H9 (cell line): ENCODE measurements around the gene NCOR1. TPM values are rescaled to one million over a fixed set of nuclear protein-coding genes. Genes with fewer than 3 reads are reported as not detected.

Source experiments
- DNase-seq: peaks from one replicate; pipeline ENCODE4 v3.0.0-alpha.2; 2017
- H2AFZ ChIP-seq: one replicate; pipeline ENCODE4 v1.6.1; 2013; ENCODE audit warnings: mild to moderate bottlenecking, low read length, control low read depth, moderate library complexity
- H2AK5ac ChIP-seq: 2 replicates; pipeline ENCODE4 v1.6.1; 2013; ENCODE audit warnings: low read length, control low read depth, mixed read lengths; ENCODE audit not compliant: insufficient read length
- H2BK120ac ChIP-seq: one replicate; pipeline ENCODE4 v1.6.1; 2013; ENCODE audit warnings: low read depth, mild to moderate bottlenecking, low read length, control low read depth, inconsistent platforms; ENCODE audit not compliant: poor library complexity, severe bottlenecking
- H2BK12ac ChIP-seq: 2 replicates; pipeline ENCODE4 v1.6.1; 2013; ENCODE audit warnings: low read length, control low read depth, mixed read lengths, low read depth; ENCODE audit not compliant: insufficient read length
- H2BK15ac ChIP-seq: 2 replicates; pipeline ENCODE4 v1.6.1; 2013; ENCODE audit warnings: low read depth, low read length, control low read depth
- H2BK20ac ChIP-seq: one replicate; pipeline ENCODE4 v1.6.1; 2013; ENCODE audit warnings: low read depth, mild to moderate bottlenecking, low read length, control low read depth, inconsistent platforms; ENCODE audit not compliant: poor library complexity, severe bottlenecking
- H2BK5ac ChIP-seq: 2 replicates; pipeline ENCODE4 v1.6.1; 2013; ENCODE audit warnings: low read length, control low read depth, mixed read lengths; ENCODE audit not compliant: insufficient read length
- H3K14ac ChIP-seq: 2 replicates; pipeline ENCODE4 v1.6.1; 2013; ENCODE audit warnings: low read length, control low read depth; ENCODE audit not compliant: insufficient read depth
- H3K18ac ChIP-seq: 2 replicates; pipeline ENCODE4 v1.6.1; 2013; ENCODE audit warnings: low read depth, mild to moderate bottlenecking, mixed read lengths, low read length, control low read depth; ENCODE audit not compliant: insufficient read length
- H3K23ac ChIP-seq: 2 replicates; pipeline ENCODE4 v1.6.1; 2013; ENCODE audit warnings: low read length, control low read depth, mixed read lengths, low read depth; ENCODE audit not compliant: insufficient read length
- H3K23me2 ChIP-seq: 2 replicates; pipeline ENCODE4 v1.6.1; 2013; ENCODE audit warnings: low read depth, mild to moderate bottlenecking, mixed read lengths, low read length, control low read depth; ENCODE audit not compliant: insufficient read length, poor library complexity, severe bottlenecking
- H3K27ac ChIP-seq: 2 replicates; pipeline ENCODE4 v1.5.1; 2013; ENCODE audit warnings: low read length, control low read depth, mixed read lengths, low read depth; ENCODE audit not compliant: insufficient read length
- H3K27me3 ChIP-seq: 2 replicates; pipeline ENCODE4 v1.6.1; 2013; ENCODE audit warnings: low read length, control low read depth, inconsistent platforms; ENCODE audit not compliant: insufficient read depth
- H3K4ac ChIP-seq: 2 replicates; pipeline ENCODE4 v1.6.1; 2013; ENCODE audit warnings: low read depth, mild to moderate bottlenecking, control low read depth, inconsistent platforms, low read length, moderate library complexity
- H3K4me1 ChIP-seq: 2 replicates; pipeline ENCODE4 v1.6.1; 2013; ENCODE audit warnings: low read length, control low read depth, inconsistent platforms; ENCODE audit not compliant: insufficient read depth
- H3K4me2 ChIP-seq: 2 replicates; pipeline ENCODE4 v1.6.1; 2013; ENCODE audit warnings: low read length, control low read depth, mixed read lengths; ENCODE audit not compliant: insufficient read length, insufficient read depth
- H3K56ac ChIP-seq: 2 replicates; pipeline ENCODE4 v1.6.1; 2013; ENCODE audit warnings: low read depth, mild to moderate bottlenecking, mixed read lengths, low read length, control low read depth; ENCODE audit not compliant: insufficient read length
- H3K79me1 ChIP-seq: 2 replicates; pipeline ENCODE4 v1.6.1; 2013; ENCODE audit warnings: low read depth, mild to moderate bottlenecking, moderate library complexity, low read length, control low read depth, inconsistent platforms; ENCODE audit not compliant: insufficient read depth, poor library complexity, severe bottlenecking
- H3K79me2 ChIP-seq: 2 replicates; pipeline ENCODE4 v1.6.1; 2013; ENCODE audit warnings: low read length, control low read depth, inconsistent platforms; ENCODE audit not compliant: insufficient read depth
- H3K9ac ChIP-seq: 2 replicates; pipeline ENCODE4 v1.6.1; 2013; ENCODE audit warnings: low read length, control low read depth, mixed read lengths; ENCODE audit not compliant: insufficient read length; ENCODE audit errors: extremely low read depth
- H3K9me3 ChIP-seq: one replicate; pipeline ENCODE4 v1.6.1; 2013; ENCODE audit warnings: low read depth, low read length, inconsistent platforms; ENCODE audit not compliant: control insufficient read depth
- H3T11ph ChIP-seq: one replicate; pipeline ENCODE4 v1.6.1; 2013; ENCODE audit warnings: mild to moderate bottlenecking, low read length, control low read depth, inconsistent platforms
- H4K20me1 ChIP-seq: one replicate; pipeline ENCODE4 v1.6.1; 2013; ENCODE audit not compliant: control insufficient read depth, insufficient read length, insufficient read depth
- H4K5ac ChIP-seq: 2 replicates; pipeline ENCODE4 v1.6.1; 2013; ENCODE audit warnings: low read depth, mild to moderate bottlenecking, mixed read lengths, low read length, control low read depth; ENCODE audit not compliant: insufficient read length
- H4K8ac ChIP-seq: replicated peaks from 2 replicates; pipeline ENCODE4 v1.6.1; 2013; ENCODE audit warnings: low read length, control low read depth, mixed read lengths, low read depth; ENCODE audit not compliant: insufficient read length
- H4K91ac ChIP-seq: 2 replicates; pipeline ENCODE4 v1.6.1; 2013; ENCODE audit warnings: low read depth, mild to moderate bottlenecking, moderate library complexity, mixed read lengths, low read length, control low read depth; ENCODE audit not compliant: insufficient read length
- H3K27ac Mint-ChIP-seq, 3 experiments: 2 replicates in 2 of 3; 3 replicates in 1 of 3; pipeline ENCODE4 v1.8.0; 2020 to 2021; ENCODE audit warnings: mixed read lengths in 3 of 3, mild to moderate bottlenecking in 1 of 3, moderate library complexity in 1 of 3
- H3K27me3 Mint-ChIP-seq: 2 replicates; pipeline ENCODE4 v1.8.0; 2021; ENCODE audit warnings: low read depth, mild to moderate bottlenecking, moderate library complexity, mixed read lengths
- H3K36me3 Mint-ChIP-seq, 3 experiments: 2 replicates in 2 of 3; 3 replicates in 1 of 3; pipeline ENCODE4 v1.8.0; 2020 to 2021; ENCODE audit warnings: low read depth in 3 of 3, mixed read lengths in 3 of 3; ENCODE audit not compliant: insufficient read depth in 1 of 3
- H3K4me1 Mint-ChIP-seq, 2 experiments: 2 replicates each; pipeline ENCODE4 v1.8.0; 2020; ENCODE audit warnings: mixed read lengths in 2 of 2
- H3K4me3 Mint-ChIP-seq, 2 experiments: 2 replicates in 1 of 2; 3 replicates in 1 of 2; pipeline ENCODE4 v1.8.0; 2020 to 2021; ENCODE audit warnings: mild to moderate bottlenecking in 2 of 2, mixed read lengths in 2 of 2, moderate library complexity in 1 of 2
- H3K9me3 Mint-ChIP-seq, 2 experiments: 2 replicates in 1 of 2; 3 replicates in 1 of 2; pipeline ENCODE4 v1.8.0; 2020; ENCODE audit warnings: mild to moderate bottlenecking in 2 of 2, mixed read lengths in 2 of 2, moderate library complexity in 1 of 2
- WGBS: extraction: QIAGEN DNeasy Blood & Tissue Kit; methylation state at CpG from one replicate; pipeline ENCODE4 v1.1.7; 2013; ENCODE audit warnings: missing lambda C conversion rate, low lambda C conversion rate, mixed read lengths; ENCODE audit not compliant: insufficient read length; ENCODE audit errors: extremely low coverage; 5-methylcytosine and 5-hydroxymethylcytosine counted together
- total RNA-seq: library from RNA; stranded (reverse); gene quantifications from 2 replicates; pipeline ENCODE4 v1.2.1, GENCODE V29; 2021
- TF ChIP-seq, protein P1 (sequence below): fragments of 200-600 bp; sonication (generic); conservative IDR thresholded peaks from 3 replicates; pipeline ENCODE4 v1.8.0; 2021; ENCODE audit warnings: antibody characterized with exemption, mild to moderate bottlenecking

NCOR1 gene
- total RNA-seq, 1 experiment from 2014 or later = 119 TPM

DNA sequence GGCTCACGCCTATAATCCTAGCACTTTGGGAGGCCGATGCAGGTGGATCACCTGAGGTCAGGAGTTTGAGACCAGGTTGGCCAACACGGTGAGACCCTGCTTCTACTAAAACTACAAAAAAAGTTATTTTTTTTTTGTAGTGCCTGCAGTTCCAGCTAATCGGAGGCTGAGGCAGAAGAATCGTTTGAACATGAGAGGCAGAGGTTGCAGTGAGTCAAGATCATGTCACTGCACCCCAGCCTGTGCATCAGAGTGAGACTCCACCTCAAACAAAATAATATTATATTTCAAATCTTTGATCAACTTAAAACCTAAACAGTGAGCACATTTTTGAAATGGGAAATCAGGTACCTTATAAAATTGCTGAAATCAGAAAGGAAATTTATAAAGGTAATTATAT is 36.5 kb downstream of the NCOR1 start:
- Histone ChIP-seq H3T11ph (no peak overlapping the region), H3K18ac (no peak overlapping the region), H3K23ac (no peak overlapping the region), H3K9ac (no peak overlapping the region), H2BK12ac (no peak overlapping the region), H2BK20ac (no peak overlapping the region), H3K27ac (no peak overlapping the region), H3K4me2 (no peak overlapping the region), H2BK15ac (no peak overlapping the region), H3K79me2 (no peaks in the 10 kb centered on the region; the same call in 1 of the 2 replicates), H4K5ac (no peak overlapping the region), H3K23me2 (no peaks in the 10 kb centered on the region), H3K4me1 (no peaks in the 10 kb centered on the region), H3K56ac (no peak overlapping the region), H3K27me3 (no peaks in the 10 kb centered on the region), H3K79me1 (no peaks in the 10 kb centered on the region), H4K20me1 (no peaks in the 10 kb centered on the region), H4K91ac (no peak overlapping the region), H2AFZ (no peak overlapping the region), H3K9me3 (no peaks in the 10 kb centered on the region), H2BK5ac (no peak overlapping the region), H4K8ac (no peak overlapping the region), H2AK5ac (no peak overlapping the region), H3K14ac (no peak overlapping the region), H2BK120ac (no peak overlapping the region), H3K4ac (no peak overlapping the region)
- Mint-ChIP-seq H3K4me3 (no peak overlapping the region), H3K36me3 (peaks cover 14 to 22% (median 16%) of the 10 kb centered on the region in 3 experiments; a peak in 6 of 7 replicates), H3K9me3 (no peaks in the 10 kb centered on the region), H3K27me3 (no peaks in the 10 kb centered on the region), H3K4me1 (no peaks in the 10 kb centered on the region), H3K27ac (no peak overlapping the region)
- no peak for DNase-seq
- no CpG with 5 or more reads among the region's 5 CpGs for WGBS
- TF ChIP-seq, protein P1, sequence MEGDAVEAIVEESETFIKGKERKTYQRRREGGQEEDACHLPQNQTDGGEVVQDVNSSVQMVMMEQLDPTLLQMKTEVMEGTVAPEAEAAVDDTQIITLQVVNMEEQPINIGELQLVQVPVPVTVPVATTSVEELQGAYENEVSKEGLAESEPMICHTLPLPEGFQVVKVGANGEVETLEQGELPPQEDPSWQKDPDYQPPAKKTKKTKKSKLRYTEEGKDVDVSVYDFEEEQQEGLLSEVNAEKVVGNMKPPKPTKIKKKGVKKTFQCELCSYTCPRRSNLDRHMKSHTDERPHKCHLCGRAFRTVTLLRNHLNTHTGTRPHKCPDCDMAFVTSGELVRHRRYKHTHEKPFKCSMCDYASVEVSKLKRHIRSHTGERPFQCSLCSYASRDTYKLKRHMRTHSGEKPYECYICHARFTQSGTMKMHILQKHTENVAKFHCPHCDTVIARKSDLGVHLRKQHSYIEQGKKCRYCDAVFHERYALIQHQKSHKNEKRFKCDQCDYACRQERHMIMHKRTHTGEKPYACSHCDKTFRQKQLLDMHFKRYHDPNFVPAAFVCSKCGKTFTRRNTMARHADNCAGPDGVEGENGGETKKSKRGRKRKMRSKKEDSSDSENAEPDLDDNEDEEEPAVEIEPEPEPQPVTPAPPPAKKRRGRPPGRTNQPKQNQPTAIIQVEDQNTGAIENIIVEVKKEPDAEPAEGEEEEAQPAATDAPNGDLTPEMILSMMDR = no peak
